Measurements from ENCODE around the gene FMO5.
A peak's percentile ranks its signal among the peaks of the same experiment; 100 is the strongest.
"Not testable (repeated sequence)": the region's sequence is repeated elsewhere in the genome, so short reads cannot be mapped to it uniquely, and the experiment has no call there.

Gene FMO5

GRCh38 chr1:147233903-147234302, 8.8 kb upstream of the FMO5 start:
- H3K27ac Mint-ChIP-seq; ATAC-seq (ENCODE audit: low read depth); H3K36me3 Mint-ChIP-seq; DNase-seq (ENCODE audit: low spot score in 2 of 2); H3K4me3 Mint-ChIP-seq; H3K4me1 Mint-ChIP-seq; H3K9me3 Mint-ChIP-seq; H3K27me3 Mint-ChIP-seq: not testable (repeated sequence)

GRCh38 chr1:147231032-147231431, 5.9 kb upstream of the FMO5 start:
- H3K9me3 Mint-ChIP-seq; H3K36me3 Mint-ChIP-seq; H3K4me3 Mint-ChIP-seq; DNase-seq (ENCODE audit: low spot score in 2 of 2); H3K27ac Mint-ChIP-seq; H3K4me1 Mint-ChIP-seq; ATAC-seq (ENCODE audit: low read depth); H3K27me3 Mint-ChIP-seq: not testable (repeated sequence)

GRCh38 chr1:147223740-147224615, 1.2 kb downstream of the FMO5 start:
- DNase-seq (ENCODE audit: low spot score in 2 of 2) (no peak), ATAC-seq (ENCODE audit: low read depth) (no peak)
- peak overlapping the region; percentile 24 for H3K4me3 Mint-ChIP-seq
- H3K4me1 Mint-ChIP-seq: peaks cover 18% of the 10 kb centered on the region
- H3K9me3 Mint-ChIP-seq: no peaks in the 10 kb centered on the region
- no peak overlapping the region for H3K27ac Mint-ChIP-seq
- no peaks in the 10 kb centered on the region for H3K27me3 Mint-ChIP-seq
- peaks cover 2% of the 10 kb centered on the region for H3K36me3 Mint-ChIP-seq

- ATAC-seq (ENCODE audit: low read depth) (no peak), DNase-seq (ENCODE audit: low spot score in 2 of 2) (no peak)
- peaks cover 6% of the 10 kb centered on the region for H3K4me1 Mint-ChIP-seq
- peaks cover 4% of the 10 kb centered on the region for H3K36me3 Mint-ChIP-seq
- no peak overlapping the region for H3K4me3 Mint-ChIP-seq
- H3K9me3 Mint-ChIP-seq: no peaks in the 10 kb centered on the region
- no peak overlapping the region for H3K27ac Mint-ChIP-seq
- no peaks in the 10 kb centered on the region for H3K27me3 Mint-ChIP-seq
Measured at GRCh38 chr1:147218606-147219005, 6.5 kb downstream of the FMO5 start.

- H3K9me3 Mint-ChIP-seq: no peaks in the 10 kb centered on the region
- ATAC-seq (ENCODE audit: low read depth): no peak
- no peaks in the 10 kb centered on the region for H3K27me3 Mint-ChIP-seq
- no peak for DNase-seq (ENCODE audit: low spot score in 2 of 2)
- H3K4me3 Mint-ChIP-seq: no peak overlapping the region
- H3K4me1 Mint-ChIP-seq: peaks cover 5% of the 10 kb centered on the region
- H3K27ac Mint-ChIP-seq: no peak overlapping the region
- peaks cover 5% of the 10 kb centered on the region for H3K36me3 Mint-ChIP-seq
Measured at GRCh38 chr1:147217141-147217540, 8.0 kb downstream of the FMO5 start.

GRCh38 chr1:147216124-147216523, 9.0 kb downstream of the FMO5 start:
- no peak for ATAC-seq (ENCODE audit: low read depth)
- DNase-seq (ENCODE audit: low spot score in 2 of 2): no peak
- Mint-ChIP-seq H3K36me3 (peaks cover 5% of the 10 kb centered on the region), H3K9me3 (no peaks in the 10 kb centered on the region), H3K27me3 (no peaks in the 10 kb centered on the region), H3K27ac (no peak overlapping the region), H3K4me1 (peaks cover 5% of the 10 kb centered on the region), H3K4me3 (no peak overlapping the region)

GRCh38 chr1:147215540-147215916, 9.6 kb downstream of the FMO5 start:
- Mint-ChIP-seq H3K4me3 (no peak overlapping the region), H3K4me1 (peaks cover 5% of the 10 kb centered on the region), H3K9me3 (no peaks in the 10 kb centered on the region), H3K27me3 (no peaks in the 10 kb centered on the region), H3K27ac (no peak overlapping the region), H3K36me3 (peaks cover 5% of the 10 kb centered on the region)
- ATAC-seq (ENCODE audit: low read depth) (no peak), DNase-seq (ENCODE audit: low spot score in 2 of 2) (no peak)

GRCh38 chr1:147214842-147215539, 10.1 kb downstream of the FMO5 start:
- no peaks in the 10 kb centered on the region for H3K9me3 Mint-ChIP-seq
- ATAC-seq (ENCODE audit: low read depth) (no peak), DNase-seq (ENCODE audit: low spot score in 2 of 2) (no peak)
- H3K4me1 Mint-ChIP-seq: peaks cover 3% of the 10 kb centered on the region
- H3K36me3 Mint-ChIP-seq: peaks cover 4% of the 10 kb centered on the region
- H3K27me3 Mint-ChIP-seq: no peaks in the 10 kb centered on the region
- no peak overlapping the region for H3K27ac Mint-ChIP-seq
- H3K4me3 Mint-ChIP-seq: no peak overlapping the region

- Mint-ChIP-seq H3K4me3 (no peak overlapping the region), H3K4me1 (peaks cover 3% of the 10 kb centered on the region), H3K27me3 (no peaks in the 10 kb centered on the region), H3K27ac (no peak overlapping the region), H3K9me3 (no peaks in the 10 kb centered on the region), H3K36me3 (peaks cover 10% of the 10 kb centered on the region)
- ATAC-seq (ENCODE audit: low read depth) (no peak), DNase-seq (ENCODE audit: low spot score in 2 of 2) (no peak)
Measured at GRCh38 chr1:147214325-147214724, 10.8 kb downstream of the FMO5 start.

- Mint-ChIP-seq H3K27me3 (no peaks in the 10 kb centered on the region), H3K4me3 (no peak overlapping the region), H3K4me1 (peaks cover 3% of the 10 kb centered on the region), H3K27ac (no peak overlapping the region), H3K36me3 (peaks cover 10% of the 10 kb centered on the region), H3K9me3 (no peaks in the 10 kb centered on the region)
- ATAC-seq (ENCODE audit: low read depth) (no peak), DNase-seq (ENCODE audit: low spot score in 2 of 2) (no peak)
Measured at GRCh38 chr1:147213271-147213670, 11.9 kb downstream of the FMO5 start.

GRCh38 chr1:147211577-147211976, 13.6 kb downstream of the FMO5 start:
- no peak for DNase-seq (ENCODE audit: low spot score in 2 of 2)
- no peak for ATAC-seq (ENCODE audit: low read depth)
- no peak overlapping the region for H3K4me3 Mint-ChIP-seq
- H3K4me1 Mint-ChIP-seq: peaks cover 3% of the 10 kb centered on the region
- H3K36me3 Mint-ChIP-seq: peaks cover 14% of the 10 kb centered on the region
- no peaks in the 10 kb centered on the region for H3K27me3 Mint-ChIP-seq
- H3K9me3 Mint-ChIP-seq: no peaks in the 10 kb centered on the region
- no peak overlapping the region for H3K27ac Mint-ChIP-seq

- Mint-ChIP-seq H3K4me3 (no peak overlapping the region), H3K27me3 (no peaks in the 10 kb centered on the region), H3K36me3 (peaks cover 14% of the 10 kb centered on the region), H3K4me1 (peaks cover 3% of the 10 kb centered on the region), H3K27ac (no peak overlapping the region), H3K9me3 (no peaks in the 10 kb centered on the region)
- ATAC-seq (ENCODE audit: low read depth) (no peak), DNase-seq (ENCODE audit: low spot score in 2 of 2) (no peak)
Measured at GRCh38 chr1:147210987-147211386, 14.2 kb downstream of the FMO5 start.

- peaks cover 14% of the 10 kb centered on the region for H3K36me3 Mint-ChIP-seq
- H3K27ac Mint-ChIP-seq: no peak overlapping the region
- ATAC-seq (ENCODE audit: low read depth) (no peak), DNase-seq (ENCODE audit: low spot score in 2 of 2) (no peak)
- H3K27me3 Mint-ChIP-seq: no peaks in the 10 kb centered on the region
- H3K9me3 Mint-ChIP-seq: no peaks in the 10 kb centered on the region
- no peak overlapping the region for H3K4me3 Mint-ChIP-seq
- H3K4me1 Mint-ChIP-seq: peaks cover 3% of the 10 kb centered on the region
Measured at GRCh38 chr1:147209825-147210821, 15.0 kb downstream of the FMO5 start.

- Mint-ChIP-seq H3K4me3 (no peak overlapping the region), H3K4me1 (peaks cover 7% of the 10 kb centered on the region), H3K27ac (no peak overlapping the region), H3K9me3 (no peaks in the 10 kb centered on the region), H3K36me3 (peaks cover 14% of the 10 kb centered on the region), H3K27me3 (no peaks in the 10 kb centered on the region)
- DNase-seq (ENCODE audit: low spot score in 2 of 2) (no peak), ATAC-seq (ENCODE audit: low read depth) (no peak)
Measured at GRCh38 chr1:147208619-147209018, 16.5 kb downstream of the FMO5 start.

Measured in memory B cell (primary cell).